ENCODE results near the gene SYNDIG1L. TPM values are rescaled to one million over a fixed set of nuclear protein-coding genes. Genes with fewer than 3 reads are reported as not detected.

SYNDIG1L gene
- total and polyA plus RNA-seq, 2 of the 4 experiments (the other 2 are of a cell fraction) = not detected

- Histone ChIP-seq H2AK5ac (ENCODE audit: low read depth, low read length) (no peak overlapping the region), H3K4ac (ENCODE audit: low read depth, low read length) (no peak overlapping the region), H3K4me1 (ENCODE audit: control insufficient read depth, insufficient read depth, low read length) (no peaks in the 10 kb centered on the region; the same call in 1 of the 2 replicates), H3K79me1 (ENCODE audit: low read depth in 1 of 2, low read length in 2 of 2) (no peaks in the 10 kb centered on the region), H2AFZ (replicated peaks; ENCODE audit: low read length, poor library complexity) (peak overlapping the region; percentile 51), H2AK9ac (replicated peaks; ENCODE audit: low read depth, low read length, poor library complexity) (peak overlapping the region; percentile 16), H3K56ac (ENCODE audit: extremely low read depth, insufficient read depth, low read length) (no peak overlapping the region), H4K5ac (ENCODE audit: low read depth, low read length) (no peak overlapping the region), H4K20me1 (ENCODE audit: insufficient read depth, low read length) (no peaks in the 10 kb centered on the region), H3K36me3 (ENCODE audit: control insufficient read depth, insufficient read depth, low read length) (no peaks in the 10 kb centered on the region), H2BK15ac (ENCODE audit: low read depth, low read length) (no peak overlapping the region), H2BK120ac (ENCODE audit: low read depth, low read length) (no peak overlapping the region), H3K9me1 (ENCODE audit: insufficient read depth, low read length) (no peaks in the 10 kb centered on the region), H3K27ac (ENCODE audit: insufficient read depth, low read length) (no peak overlapping the region), H2BK20ac (ENCODE audit: low read depth, low read length) (no peak overlapping the region), H2BK5ac (ENCODE audit: low read depth, low read length, poor library complexity, severe bottlenecking) (no peak overlapping the region), H4K91ac (ENCODE audit: insufficient read depth, low read depth, low read length) (no peak overlapping the region), H4K8ac (ENCODE audit: low read depth in 2 of 2, low read length in 2 of 2) (no peak overlapping the region), H3K4me3 (ENCODE audit: insufficient read depth, low read depth, low read length) (no peak overlapping the region), H3K14ac (replicated peaks; ENCODE audit: low read depth, low read length) (no peak overlapping the region), H3K9ac (ENCODE audit: low read depth, low read length) (no peak overlapping the region), H3K27me3 (ENCODE audit: control insufficient read depth, insufficient read depth, low read length) (peaks cover 39% of the 10 kb centered on the region), H3K23ac (ENCODE audit: low read depth, low read length) (no peak overlapping the region), H3K9me3 (ENCODE audit: control insufficient read depth, insufficient read depth, low read length) (no peaks in the 10 kb centered on the region), H3K18ac (ENCODE audit: low read depth, low read length) (no peak overlapping the region), H3K4me2 (ENCODE audit: low read depth, low read length) (no peak overlapping the region)
- BruUV-seq (replicated peaks) = no TSS peak
- WGBS, 2 experiments (ENCODE audit: extremely low coverage in 2 of 2, insufficient read length in 1 of 2) = 49% methylated on average over 13 of the region's 17 CpGs; no CpG with 5 or more reads in 1 of the 2 experiments
- TF ChIP-seq RAD21 (IDR thresholded peaks at IDR 0.05; ENCODE audit: low read length) = no peak
- TF ChIP-seq RFX5 (IDR thresholded peaks at IDR 0.05; ENCODE audit: low read depth, low read length) = no peak
- no peak for TF ChIP-seq ELK1 (IDR thresholded peaks at IDR 0.05; ENCODE audit: borderline replicate concordance, low read depth, low read length)
- TF ChIP-seq FOS (IDR thresholded peaks at IDR 0.05; ENCODE audit: low read depth, low read length) = no peak
- TF ChIP-seq MXI1 (IDR thresholded peaks at IDR 0.05; ENCODE audit: borderline replicate concordance, low read depth, low read length) = no peak
- no peak for TF ChIP-seq RCOR1 (IDR thresholded peaks at IDR 0.05; ENCODE audit: insufficient replicate concordance, low read length)
- TF ChIP-seq CHD1 (IDR thresholded peaks at IDR 0.05; ENCODE audit: low read depth, low read length) = no peak
- no peak for TF ChIP-seq USF2 (IDR thresholded peaks at IDR 0.05; ENCODE audit: low read depth, low read length)
- no peak for TF ChIP-seq MAFK (IDR thresholded peaks at IDR 0.05; ENCODE audit: low read depth, low read length)
- TF ChIP-seq BHLHE40 (IDR thresholded peaks at IDR 0.05; ENCODE audit: low read depth, low read length) = no peak
- no peak for TF ChIP-seq SMC3 (IDR thresholded peaks at IDR 0.05; ENCODE audit: low read depth, low read length)
- TF ChIP-seq CTCF (conservative IDR thresholded peaks at IDR 0.05; ENCODE audit: low read depth, low read length) = no peak
- in situ Hi-C loops (cut with MboI; ENCODE audit: low sequenced_read_pairs) = no loop called here
- dilution Hi-C loops (cut with HindIII; ENCODE audit: low sequenced_read_pairs, unreplicated experiment) = no loop called here
- ChIA-PET CTCF (no interaction called here), POLR2A (ENCODE audit: unreplicated experiment) (no interaction called here)
- DNase-seq = no peak
- intact Hi-C loops (cut with micrococcal nuclease) = no loop called here
- ATAC-seq (ENCODE audit: low read depth) = no peak
These were observed 30.9 kb upstream of the SYNDIG1L start for GRCh38 chr14:74456684-74457564.
